Pancreas (tissue), 10 donors: ENCODE measurements around the gene GPBAR1. TPM values are rescaled to one million over a fixed set of nuclear protein-coding genes. Genes with fewer than 3 reads are reported as not detected.

Source experiments
- ATAC-seq, 4 donors: fragments of 200-7000 bp; cut with Tn5 transposase; one replicate each; pipeline versions ENCODE4 v1.8.0 to v1.9.1; 2020; ENCODE audit warnings: mild to moderate bottlenecking in 4 of 4, moderate library complexity in 4 of 4
- DNase-seq, 6 donors: peaks; one replicate each; pipeline ENCODE4 v3.0.0-alpha.2; 2020
- FAIRE-seq: peaks from 2 replicates; lab custom pipeline; 2012; peaks lifted over from hg19 to GRCh38; lab: Jason Lieb, UNC
- H3K27ac ChIP-seq, 4 donors: fragments of 200-600 bp; sonication (generic); 1 replicate in 3 of 4; 2 replicates in 1 of 4; pipeline versions ENCODE4 v1.5.0 to v1.8.0; 2020
- H3K27me3 ChIP-seq, 4 donors: fragments of 200-600 bp; one replicate each; pipeline ENCODE4 v1.8.0; 2021
- H3K36me3 ChIP-seq, 3 donors: fragments of 200-600 bp; sonication (generic) in 1 of 3; one replicate each; pipeline versions ENCODE4 v1.5.0 to v1.8.0; 2020 to 2021
- H3K4me1 ChIP-seq, 3 donors: fragments of 200-600 bp; one replicate each; pipeline ENCODE4 v1.8.0; 2021
- H3K4me3 ChIP-seq, 4 donors: fragments of 200-600 bp; sonication (generic) in 2 of 4; one replicate each; pipeline versions ENCODE4 v1.5.0 to v1.8.0; 2020 to 2021
- H3K9me3 ChIP-seq, 4 donors: fragments of 200-600 bp; one replicate each; pipeline ENCODE4 v1.8.0; 2021
- WGBS, 2 donors: extraction: QIAGEN DNeasy Blood & Tissue Kit; methylation state at CpG; one replicate each; pipeline ENCODE4 v1.1.7; 2013; 5-methylcytosine and 5-hydroxymethylcytosine counted together
- intact Hi-C, 3 donors: fragments of 100-400 bp; cut with DNase I; formaldehyde crosslinking; loops; one replicate each; pipeline versions ENCODE4 v1.11.1 to v1.14.2; 2022
- polyA plus RNA-seq, 2 donors: library from polyadenylated mRNA; stranded (reverse); fragments of 200-250 nt; gene quantifications; one replicate each; pipeline ENCODE4 v1.2.3, GENCODE V29; 2013
- total RNA-seq, 6 donors: library from RNA; stranded (reverse); fragmentation: NEBNext Ultra II Directional in 4 of 6; extraction: Animal tissue kit (Norgen Biotek cat#: 25700) in 4 of 6; gene quantifications; one replicate each; pipeline versions ENCODE4 v1.2.1 to v1.2.4, GENCODE V29; 2021 to 2023
- TF ChIP-seq, protein P1 (sequence below), 4 donors: fragments of 200-600 bp; sonication (generic) in 3 of 4; IDR thresholded peaks; one replicate each; pipeline versions ENCODE4 v1.5.0 to v1.8.0; 2021; ENCODE audit warnings: antibody characterized with exemption in 4 of 4
- donor health status: healthy with polysubstance abuse.
- donor health status: DM: no; HTN: no; CAD: no; lungs with moderate emphysema.
- donor health status: DM: no; HTN: no; CAD: no.
- donor health status: control.
- donor health status: control.
- donor health status: Bipolar disorder and iron deficiency.
- donor health status: DM: yes; HTN: yes; CAD: no.
- donor health status: DM: no; HTN: no; CAD: no.
- donor health status: DM: no; HTN: no; CAD: no.
- donor health status: DM: yes; HTN: yes; CAD: no.

Gene GPBAR1
- total and polyA plus RNA-seq, 8 donors, result 0.12 to 2.3 (median 1.2) TPM

DNA sequence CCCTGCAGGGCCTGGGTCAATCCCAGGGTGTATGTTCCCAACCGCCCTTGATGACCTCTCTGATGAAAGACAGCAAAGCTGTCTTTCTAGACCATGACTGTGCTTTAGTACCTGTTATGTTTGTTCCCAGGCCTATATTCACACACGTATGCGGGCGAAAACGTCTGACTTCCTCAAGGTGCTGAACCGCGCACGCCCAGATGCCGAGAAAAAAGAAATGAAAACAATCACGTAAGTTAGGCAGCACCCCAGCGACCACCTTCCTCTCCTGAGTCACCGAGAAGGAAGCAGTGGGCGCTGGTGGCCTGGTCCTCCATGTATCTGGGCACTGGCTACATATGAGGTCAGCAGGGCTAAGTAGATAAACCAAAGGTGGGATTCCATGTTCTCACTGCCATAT is 11.1 kb upstream of the GPBAR1 start:
- Histone ChIP-seq H3K27ac (no peak overlapping the region), H3K4me1 (no peaks in the 10 kb centered on the region), H3K9me3 (no peaks in the 10 kb centered on the region), H3K36me3 (peaks cover 7 to 93% (median 45%) of the 10 kb centered on the region in 3 donors), H3K4me3 (no peak overlapping the region), H3K27me3 (no peaks in the 10 kb centered on the region)
- WGBS, 2 donors, result 92 to 94% methylated on average over 13 of the region's 13 CpGs
- no peak for ATAC-seq
- DNase-seq, result no peak
- FAIRE-seq, result no peak
- TF ChIP-seq, protein P1, sequence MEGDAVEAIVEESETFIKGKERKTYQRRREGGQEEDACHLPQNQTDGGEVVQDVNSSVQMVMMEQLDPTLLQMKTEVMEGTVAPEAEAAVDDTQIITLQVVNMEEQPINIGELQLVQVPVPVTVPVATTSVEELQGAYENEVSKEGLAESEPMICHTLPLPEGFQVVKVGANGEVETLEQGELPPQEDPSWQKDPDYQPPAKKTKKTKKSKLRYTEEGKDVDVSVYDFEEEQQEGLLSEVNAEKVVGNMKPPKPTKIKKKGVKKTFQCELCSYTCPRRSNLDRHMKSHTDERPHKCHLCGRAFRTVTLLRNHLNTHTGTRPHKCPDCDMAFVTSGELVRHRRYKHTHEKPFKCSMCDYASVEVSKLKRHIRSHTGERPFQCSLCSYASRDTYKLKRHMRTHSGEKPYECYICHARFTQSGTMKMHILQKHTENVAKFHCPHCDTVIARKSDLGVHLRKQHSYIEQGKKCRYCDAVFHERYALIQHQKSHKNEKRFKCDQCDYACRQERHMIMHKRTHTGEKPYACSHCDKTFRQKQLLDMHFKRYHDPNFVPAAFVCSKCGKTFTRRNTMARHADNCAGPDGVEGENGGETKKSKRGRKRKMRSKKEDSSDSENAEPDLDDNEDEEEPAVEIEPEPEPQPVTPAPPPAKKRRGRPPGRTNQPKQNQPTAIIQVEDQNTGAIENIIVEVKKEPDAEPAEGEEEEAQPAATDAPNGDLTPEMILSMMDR (IDR thresholded peaks at IDR 0.05), result no peak
- intact Hi-C loops, result no loop called here

DNA sequence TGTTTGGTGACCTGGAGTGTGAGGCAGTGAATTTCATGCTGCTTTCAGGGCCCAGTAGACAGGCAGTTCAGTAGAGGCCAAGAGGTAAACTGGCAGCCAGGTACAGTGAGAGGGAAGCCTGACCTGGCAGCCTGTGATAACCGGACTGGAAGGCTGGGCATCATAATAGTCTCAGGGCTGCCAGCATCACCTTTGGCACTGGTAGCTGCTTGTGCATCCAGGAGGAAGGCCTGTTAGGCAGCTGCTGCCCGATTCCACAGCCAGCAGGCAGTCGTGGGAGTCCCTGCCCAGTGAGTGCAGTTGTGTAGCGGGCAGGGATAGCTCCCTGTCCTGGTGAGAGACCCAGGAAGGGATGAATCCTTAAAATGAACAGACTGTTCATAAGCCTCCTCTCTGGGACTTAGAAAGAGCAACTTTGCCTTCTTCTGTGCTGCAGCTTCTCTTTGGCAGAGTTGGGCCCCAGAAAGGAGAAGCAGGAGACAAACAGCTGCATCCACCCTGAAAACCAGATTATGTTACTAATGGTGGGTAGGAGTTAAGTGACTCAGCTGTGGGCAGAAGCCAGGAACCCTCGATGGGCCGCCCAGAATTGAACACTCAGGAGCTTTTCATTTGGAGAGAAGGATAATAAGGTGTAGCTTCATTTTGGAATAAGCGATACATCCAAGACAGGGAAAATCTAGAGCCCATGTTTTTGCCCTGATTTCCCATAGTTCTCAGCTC is 8.1 kb upstream of the GPBAR1 start:
- DNase-seq, result no peak
- ATAC-seq, result no peak
- peaks cover 7 to 70% (median 33%) of the 10 kb centered on the region in 3 donors for H3K36me3 ChIP-seq
- TF ChIP-seq, protein P1 (IDR thresholded peaks at IDR 0.05), result no peak
- WGBS, 2 donors, result 75 to 85% methylated on average over 7 of the region's 7 CpGs
- H3K27ac ChIP-seq, result no peak overlapping the region
- intact Hi-C loops, result no loop called here
- H3K27me3 ChIP-seq, result no peaks in the 10 kb centered on the region
- no peaks in the 10 kb centered on the region for H3K9me3 ChIP-seq
- no peak overlapping the region for H3K4me3 ChIP-seq
- H3K4me1 ChIP-seq, result no peaks in the 10 kb centered on the region
- no peak for FAIRE-seq

DNA sequence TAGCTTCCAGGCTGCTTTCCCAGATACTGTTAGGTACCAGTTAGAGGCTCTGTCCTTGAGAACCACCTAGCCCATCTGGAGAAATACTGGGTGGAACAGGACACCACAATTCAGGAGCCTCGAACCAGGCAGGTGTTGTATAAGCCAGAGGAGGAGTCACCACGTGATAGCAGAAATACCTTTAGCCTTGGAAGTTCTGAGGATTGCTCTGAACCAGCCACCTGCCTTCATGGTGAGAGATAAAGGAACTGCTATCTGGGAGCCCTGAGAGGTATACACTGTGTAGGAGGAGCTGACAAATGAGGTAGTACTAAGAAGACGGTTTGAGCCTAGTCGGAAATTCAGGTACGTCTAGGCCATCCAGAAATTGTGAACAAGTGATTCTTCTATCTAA is 7.6 kb upstream of the GPBAR1 start:
- no peaks in the 10 kb centered on the region for H3K27me3 ChIP-seq
- TF ChIP-seq, protein P1 (IDR thresholded peaks at IDR 0.05), result no peak
- DNase-seq (no peak), FAIRE-seq (no peak), ATAC-seq (no peak)
- no peaks in the 10 kb centered on the region for H3K9me3 ChIP-seq
- H3K4me3 ChIP-seq, result no peak overlapping the region
- intact Hi-C loops, result no loop called here
- 60 to 66% methylated on average over 5 of the region's 5 CpGs for WGBS, 2 donors
- peaks cover 5 to 65% (median 29%) of the 10 kb centered on the region in 3 donors for H3K36me3 ChIP-seq
- no peak overlapping the region for H3K27ac ChIP-seq
- H3K4me1 ChIP-seq, result no peaks in the 10 kb centered on the region

DNA sequence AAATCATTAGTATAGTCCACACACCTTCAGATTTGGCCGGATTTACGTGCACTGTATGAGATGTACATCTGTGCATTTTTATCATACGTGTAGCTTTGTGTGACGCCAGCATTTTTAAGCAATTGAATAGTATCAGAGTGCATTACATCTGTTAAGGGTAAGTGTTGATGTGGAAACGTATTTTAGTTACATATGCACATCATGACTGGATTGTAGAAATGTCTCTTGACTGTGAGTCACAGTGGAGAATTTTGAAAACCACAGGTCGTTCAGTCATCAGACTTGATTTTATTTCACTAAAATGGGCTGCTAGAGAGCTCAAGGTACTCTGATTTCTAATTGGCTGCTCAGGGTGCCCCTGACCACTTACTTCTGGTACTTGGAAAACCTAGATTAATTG is 5.4 kb upstream of the GPBAR1 start:
- intact Hi-C loops, result no loop called here
- DNase-seq, result no peak
- no peak for FAIRE-seq
- no peaks in the 10 kb centered on the region for H3K4me1 ChIP-seq
- no peak for ATAC-seq
- 68 to 79% methylated on average over 6 of the region's 6 CpGs for WGBS, 2 donors
- TF ChIP-seq, protein P1 (IDR thresholded peaks at IDR 0.05), result no peak
- no peaks in the 10 kb centered on the region for H3K27me3 ChIP-seq
- no peak overlapping the region for H3K4me3 ChIP-seq
- no peak overlapping the region for H3K27ac ChIP-seq
- H3K9me3 ChIP-seq, result no peaks in the 10 kb centered on the region
- H3K36me3 ChIP-seq, result peaks cover 0 to 44% (median 14%) of the 10 kb centered on the region in 3 donors
